ENCODE measurements around the gene ZNF101.

ZNF101 gene

DNA sequence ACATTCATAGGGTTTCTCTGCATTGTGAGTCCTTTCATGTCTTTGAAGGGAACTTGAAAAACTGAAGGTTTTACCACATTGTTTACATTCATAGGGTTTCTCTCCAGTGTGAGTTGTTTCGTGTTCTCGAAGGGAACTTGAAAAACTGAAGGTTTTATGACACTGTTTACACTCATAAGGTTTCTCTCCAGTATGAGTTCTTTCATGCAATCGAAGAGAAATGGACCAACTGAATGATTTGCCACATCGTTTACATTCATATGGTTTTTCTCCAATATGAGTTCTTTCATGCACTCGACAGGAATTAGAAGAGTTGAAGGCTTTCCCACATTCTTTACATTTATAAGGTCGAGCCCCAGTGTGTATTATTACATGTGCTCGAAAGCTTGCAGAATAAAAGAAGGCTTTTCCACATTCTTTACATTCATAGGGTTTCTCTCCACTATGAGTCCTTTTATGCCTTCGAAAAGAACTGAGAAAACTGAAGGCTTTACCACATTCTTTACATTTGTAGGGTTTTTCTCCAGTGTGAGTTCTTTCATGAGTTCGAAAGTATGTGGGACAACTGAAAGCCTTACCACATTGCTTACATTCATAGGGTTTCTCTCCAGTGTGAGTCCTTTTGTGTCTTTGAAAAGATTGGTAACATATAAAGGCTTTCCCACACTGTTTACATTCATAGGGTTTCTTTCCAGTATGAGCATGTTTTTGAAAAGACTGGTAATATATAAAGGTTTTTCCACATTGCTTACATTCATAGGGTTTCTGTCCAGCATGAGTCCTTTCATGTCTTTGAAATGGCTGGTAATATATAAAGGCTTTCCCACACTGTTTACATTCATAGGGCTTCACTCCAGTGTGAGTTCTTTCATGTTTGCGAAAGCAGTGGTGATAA is 43.5 kb downstream of the ZNF101 start:
- DNase-seq, result no peak

DNA sequence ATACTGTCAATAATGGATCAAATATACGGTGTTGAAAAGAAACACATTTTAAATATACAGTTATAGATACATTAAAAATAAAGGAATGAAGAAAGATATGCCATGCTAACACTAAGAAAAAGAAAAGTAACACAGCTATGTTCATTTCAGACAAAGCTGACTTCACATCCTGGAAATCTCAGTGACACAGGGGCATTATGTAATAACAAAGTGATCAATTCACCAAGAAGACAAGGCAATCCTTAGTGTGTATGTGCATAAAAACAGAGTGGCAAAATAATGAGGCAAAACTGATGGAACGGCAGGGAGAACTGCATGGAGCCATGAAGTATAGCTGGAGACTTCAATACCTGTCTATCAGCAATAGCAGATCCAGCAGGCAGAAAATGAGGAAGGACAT is 51.2 kb downstream of the ZNF101 start:
- no peak for DNase-seq

DNA sequence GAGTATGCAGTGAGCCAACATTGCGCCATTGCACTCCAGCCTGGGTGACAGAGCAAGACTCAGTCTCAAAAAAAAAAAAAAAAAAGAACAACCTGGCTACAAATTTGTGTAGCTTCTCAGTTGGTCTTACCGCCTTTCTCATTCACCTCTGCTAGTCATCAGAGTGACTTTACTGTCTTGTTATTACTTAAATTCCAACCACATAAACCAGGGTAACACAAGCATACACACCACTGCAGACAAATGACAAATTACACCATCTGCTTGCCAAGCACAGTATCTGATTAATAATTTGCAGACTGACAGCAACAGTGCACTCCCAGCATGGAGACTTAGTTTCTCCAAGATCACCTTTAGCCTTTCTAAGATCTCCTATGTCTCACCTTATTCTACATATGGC is 53.3 kb downstream of the ZNF101 start:
- no peak for DNase-seq

DNA sequence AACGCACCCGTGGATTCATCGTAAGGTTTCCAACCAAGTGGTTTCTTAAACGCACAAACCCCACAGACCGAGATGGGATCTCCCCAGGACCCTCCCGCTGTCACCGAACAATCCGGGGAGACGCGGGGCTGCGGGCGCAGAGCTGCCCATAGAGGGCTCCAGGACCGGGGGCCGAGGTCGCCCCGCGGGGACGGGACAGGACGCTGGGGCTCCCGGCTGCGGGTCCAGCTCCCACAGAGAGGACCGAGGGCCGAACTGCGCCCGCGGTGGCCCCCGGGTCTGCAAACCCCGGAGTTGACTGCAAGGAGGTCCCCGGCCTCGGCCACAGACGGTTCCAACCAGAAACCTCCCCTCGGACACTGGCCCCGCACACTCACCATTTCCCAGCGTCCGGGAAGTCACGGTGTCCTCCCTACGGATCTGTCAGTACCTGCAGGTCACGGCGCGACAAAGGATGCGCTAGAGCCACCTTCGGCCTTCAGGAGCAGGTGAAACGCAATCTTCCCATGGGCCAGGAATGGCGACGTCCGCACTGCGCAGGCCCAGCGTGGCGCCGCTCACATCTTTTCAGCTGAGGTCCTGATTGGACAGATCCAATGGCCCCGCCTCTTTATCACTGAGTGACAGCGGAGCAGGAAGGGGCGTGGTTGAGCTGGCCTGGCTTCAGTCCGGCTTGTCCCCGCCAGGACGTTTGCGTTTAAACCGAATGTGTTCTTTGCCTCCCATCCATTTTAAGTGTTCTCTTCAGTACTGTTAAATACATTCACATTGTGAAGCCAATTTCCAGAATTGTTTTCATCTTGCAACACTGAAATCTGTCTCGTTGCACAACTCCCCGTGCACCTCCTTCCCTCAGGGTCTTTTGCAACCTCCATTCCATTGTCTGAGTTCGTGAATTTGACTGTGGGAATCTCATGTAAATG is 64.2 kb downstream of the ZNF101 start, which contains the start of gene ZNF14:
TSS of gene ZNF14 (minus strand) at position 534 of the 923 bp plus-strand sequence. CDS start at position 380, 154 bp downstream.
- peak; percentile 90 for DNase-seq

Measured in NCI-H1694 treated with DMSO at 0.1 percent for 48 hours (cell line).